ENCODE data around the gene ATRN.
"Not testable (repeated sequence)": the region's sequence is repeated elsewhere in the genome, so short reads cannot be mapped to it uniquely, and the experiment has no call there.

The ATRN gene

GRCh38 chr20:3521852-3522740, 51.3 kb downstream of the ATRN start:
- peak; percentile 16 for DNase-seq

GRCh38 chr20:3524696-3525095, 53.9 kb downstream of the ATRN start:
- not testable (repeated sequence) for DNase-seq

- no peak for DNase-seq
Observed at GRCh38 chr20:3532089-3532615, 61.3 kb downstream of the ATRN start.

GRCh38 chr20:3537733-3538132, 66.9 kb downstream of the ATRN start:
- not testable (repeated sequence) for DNase-seq

GRCh38 chr20:3539311-3540107, 68.7 kb downstream of the ATRN start:
- DNase-seq: peak; percentile 47

GRCh38 chr20:3541887-3542721, 71.3 kb downstream of the ATRN start:
- no peak for DNase-seq

- no peak for DNase-seq
Observed at GRCh38 chr20:3543901-3544507, 73.2 kb downstream of the ATRN start.

GRCh38 chr20:3545401-3545925, 74.6 kb downstream of the ATRN start:
- no peak for DNase-seq

GRCh38 chr20:3547906-3548305, 77.1 kb downstream of the ATRN start:
- no peak for DNase-seq

- no peak for DNase-seq
Observed at GRCh38 chr20:3550837-3551236, 80.0 kb downstream of the ATRN start.

- no peak for DNase-seq
Observed at GRCh38 chr20:3551681-3552434, 81.0 kb downstream of the ATRN start.

GRCh38 chr20:3553663-3554062, 82.8 kb downstream of the ATRN start:
- DNase-seq: no peak

GRCh38 chr20:3557237-3557785, 86.5 kb downstream of the ATRN start:
- DNase-seq: peak; percentile 46

GRCh38 chr20:3559231-3559630, 88.4 kb downstream of the ATRN start:
- DNase-seq: no peak

- peak; percentile 60 for DNase-seq
Observed at GRCh38 chr20:3559637-3560036, 88.8 kb downstream of the ATRN start.

GRCh38 chr20:3560162-3560561, 89.3 kb downstream of the ATRN start:
- no peak for DNase-seq

GRCh38 chr20:3560578-3560977, 89.8 kb downstream of the ATRN start:
- no peak for DNase-seq

GRCh38 chr20:3563133-3563532, 92.3 kb downstream of the ATRN start:
- DNase-seq: no peak

- peak; percentile 48 for DNase-seq
Observed at GRCh38 chr20:3563548-3564177, 92.8 kb downstream of the ATRN start.

GRCh38 chr20:3565851-3566250, 95.0 kb downstream of the ATRN start:
- DNase-seq: no peak
